Keratinocyte (primary cell): Measurements from ENCODE around the gene CST1. TPM values are rescaled to one million over a fixed set of nuclear protein-coding genes. Genes with fewer than 3 reads are reported as not detected.
"Not testable (repeated sequence)": the region's sequence is repeated elsewhere in the genome, so short reads cannot be mapped to it uniquely, and the experiment has no call there.

Experiments used
- DNase-seq: peaks from one replicate; pipeline ENCODE4 v3.0.0-alpha.2; 2011; ENCODE audit warnings: low read depth, missing footprints, low spot score
- FAIRE-seq: peaks from 2 replicates; lab custom pipeline; 2011; peaks lifted over from hg19 to GRCh38; lab: Jason Lieb, UNC
- H2AFZ ChIP-seq: 2 replicates; pipeline ENCODE4 v1.6.0; 2012; ENCODE audit warnings: low read length, control low read depth, inconsistent platforms; ENCODE audit not compliant: control insufficient read depth
- H3K27ac ChIP-seq: 2 replicates; pipeline ENCODE4 v1.5.1; 2011; ENCODE audit warnings: low read length; ENCODE audit not compliant: control insufficient read depth, insufficient read depth
- H3K27me3 ChIP-seq: 3 replicates; pipeline ENCODE4 v1.6.0; 2011; ENCODE audit warnings: low read length; ENCODE audit not compliant: control insufficient read depth, insufficient read depth; ENCODE audit errors: extremely low read depth
- H3K36me3 ChIP-seq, 2 experiments: 2 replicates in 1 of 2; 3 replicates in 1 of 2; pipeline ENCODE4 v1.5.1; 2011; ENCODE audit warnings: low read length in 2 of 2, mild to moderate bottlenecking in 1 of 2; ENCODE audit not compliant: control insufficient read depth in 2 of 2, insufficient read depth in 2 of 2; ENCODE audit errors: extremely low read depth in 1 of 2
- H3K4me1 ChIP-seq: 3 replicates; pipeline ENCODE4 v1.5.1; 2011; ENCODE audit warnings: low read length; ENCODE audit not compliant: control insufficient read depth, insufficient read depth; ENCODE audit errors: extremely low read depth
- H3K4me2 ChIP-seq: 3 replicates; pipeline ENCODE4 v1.6.0; 2011; ENCODE audit warnings: low read depth, low read length; ENCODE audit not compliant: control insufficient read depth, insufficient read depth; ENCODE audit errors: extremely low read depth
- H3K4me3 ChIP-seq, 3 experiments: fragments of 200-600 bp in 1 of 3; sonication (generic) in 1 of 3; 2 replicates in 2 of 3; 3 replicates in 1 of 3; pipeline ENCODE4 v1.5.1; 2011 to 2016; ENCODE audit warnings: low read length in 3 of 3, mild to moderate bottlenecking in 3 of 3, control low read depth in 2 of 3, inconsistent platforms in 1 of 3, low read depth in 1 of 3, mixed read lengths in 1 of 3, mixed run types in 1 of 3, moderate library complexity in 1 of 3; ENCODE audit not compliant: control insufficient read depth in 2 of 3, insufficient read depth in 2 of 3; ENCODE audit errors: extremely low read depth in 1 of 3
- H3K79me2 ChIP-seq: 2 replicates; pipeline ENCODE4 v1.6.0; 2012; ENCODE audit warnings: low read length; ENCODE audit not compliant: control insufficient read depth, insufficient read depth
- H3K9ac ChIP-seq: 3 replicates; pipeline ENCODE4 v1.6.0; 2011; ENCODE audit warnings: low read length; ENCODE audit not compliant: control insufficient read depth, insufficient read depth; ENCODE audit errors: extremely low read depth
- H3K9me1 ChIP-seq: 3 replicates; pipeline ENCODE4 v1.6.0; 2011; ENCODE audit warnings: low read length; ENCODE audit not compliant: control insufficient read depth, insufficient read depth; ENCODE audit errors: extremely low read depth
- H3K9me3 ChIP-seq: 2 replicates; pipeline ENCODE4 v1.5.1; 2012; ENCODE audit warnings: low read depth, low read length; ENCODE audit not compliant: control insufficient read depth
- H4K20me1 ChIP-seq: 3 replicates; pipeline ENCODE4 v1.6.0; 2011; ENCODE audit warnings: low read length; ENCODE audit not compliant: control insufficient read depth, insufficient read depth; ENCODE audit errors: extremely low read depth
- CTCF ChIP-seq, 3 experiments: IDR thresholded peaks in 1 of 3; conservative IDR thresholded peaks in 1 of 3; optimal IDR thresholded peaks in 1 of 3; 2 replicates in 2 of 3; 3 replicates in 1 of 3; pipeline versions ENCODE3 to v1.5.1; 2011; ENCODE audit warnings: low read length in 3 of 3, mild to moderate bottlenecking in 3 of 3, moderate library complexity in 2 of 3, control low read depth in 1 of 3, inconsistent platforms in 1 of 3; ENCODE audit not compliant: insufficient read depth in 2 of 3; ENCODE audit errors: extremely low read depth in 1 of 3
- EZH2 ChIP-seq: IDR thresholded peaks from one replicate; pipeline ENCODE4 v1.6.1; 2012; ENCODE audit warnings: inconsistent platforms, mild to moderate bottlenecking, low read length, moderate library complexity
- dilution Hi-C: fragments of 300-500 bp; cut with MboI; formaldehyde crosslinking; loops from one replicate; pipeline ENCODE4 v1.7.0; 2020; ENCODE audit warnings: low sequenced_read_pairs; ENCODE audit not compliant: extremely low pct_ligation_motif_present
- polyA plus RNA-seq, 5 experiments: library from polyadenylated mRNA; depleted of rRNA in 3 of 5; stranded (reverse) in 3 of 5; stranded (forward) in 1 of 5; unstranded in 1 of 5; fragments of >200 nt; gene quantifications; 1 replicate in 1 of 5; 2 replicates in 3 of 5; 3 replicates in 1 of 5; pipeline versions ENCODE4 v1.2.1 to v1.2.3, GENCODE V29; 2011 to 2012; ENCODE audit warnings: missing spikeins in 2 of 5, low read depth in 1 of 5, low replicate concordance in 1 of 5

The CST1 gene
- polyA plus RNA-seq, 1 donor (not counting 4 experiments of a cell fraction or from before 2014, with no cell fraction given): not detected

GRCh38 chr20:23744817-23745216, 5.9 kb downstream of the CST1 start:
- no peaks in the 10 kb centered on the region for H3K79me2 ChIP-seq
- TF ChIP-seq EZH2 (no peak), CTCF (optimal IDR thresholded peaks at IDR 0.05 in 1 of 3, IDR thresholded peaks at IDR 0.05 in 1 of 3, conservative IDR thresholded peaks at IDR 0.05 in 1 of 3; ENCODE audit: extremely low read depth in 1 of 3, insufficient read depth in 2 of 3, low read length in 3 of 3) (no peak)
- no peak overlapping the region for H3K4me3 ChIP-seq
- no peaks in the 10 kb centered on the region for H3K9me1 ChIP-seq
- no peak overlapping the region for H3K4me2 ChIP-seq
- no peak overlapping the region for H3K9ac ChIP-seq
- no peaks in the 10 kb centered on the region for H3K9me3 ChIP-seq
- dilution Hi-C loops: no loop called here
- no peaks in the 10 kb centered on the region for H3K4me1 ChIP-seq
- H4K20me1 ChIP-seq: no peaks in the 10 kb centered on the region
- DNase-seq (no peak), FAIRE-seq (no peak)
- no peaks in the 10 kb centered on the region for H3K27me3 ChIP-seq
- H3K36me3 ChIP-seq: no peaks in the 10 kb centered on the region
- H3K27ac ChIP-seq: no peak overlapping the region
- H2AFZ ChIP-seq: no peak overlapping the region

GRCh38 chr20:23735391-23735790, 15.3 kb downstream of the CST1 start:
- H3K36me3 ChIP-seq, H4K20me1 ChIP-seq, dilution Hi-C loops, H3K27ac ChIP-seq, H3K27me3 ChIP-seq, DNase-seq, H3K9ac ChIP-seq, H3K4me2 ChIP-seq, H3K9me3 ChIP-seq, H2AFZ ChIP-seq, FAIRE-seq, H3K4me3 ChIP-seq, H3K4me1 ChIP-seq, H3K9me1 ChIP-seq, H3K79me2 ChIP-seq: not testable (repeated sequence)

- H3K4me1 ChIP-seq, H3K79me2 ChIP-seq, H3K36me3 ChIP-seq, H2AFZ ChIP-seq, H3K27ac ChIP-seq, H4K20me1 ChIP-seq, FAIRE-seq, dilution Hi-C loops, H3K4me3 ChIP-seq, H3K9ac ChIP-seq, H3K27me3 ChIP-seq, H3K9me1 ChIP-seq, H3K4me2 ChIP-seq, DNase-seq, H3K9me3 ChIP-seq: not testable (repeated sequence)
Observed at GRCh38 chr20:23734949-23735348, 15.8 kb downstream of the CST1 start.

- DNase-seq, H3K36me3 ChIP-seq, H3K9ac ChIP-seq, H3K4me2 ChIP-seq, H3K79me2 ChIP-seq, H3K27ac ChIP-seq, H3K9me1 ChIP-seq, dilution Hi-C loops, H3K4me3 ChIP-seq, H2AFZ ChIP-seq, H3K4me1 ChIP-seq, FAIRE-seq, H4K20me1 ChIP-seq, H3K9me3 ChIP-seq, H3K27me3 ChIP-seq: not testable (repeated sequence)
Observed at GRCh38 chr20:23734440-23734839, 16.3 kb downstream of the CST1 start.
